Natural killer cell (primary cell): Measurements from ENCODE around the gene PAX2. TPM values are rescaled to one million over a fixed set of nuclear protein-coding genes. Genes with fewer than 3 reads are reported as not detected.

ENCODE experiments used
- ATAC-seq, 3 donors: fragments of 150-1000 bp in 2 of 3; fragments of 200-7000 bp in 1 of 3; cut with Tn5 transposase; 1 replicate in 1 of 3; 2 replicates in 2 of 3; pipeline ENCODE4 v1.10.0; 2021; ENCODE audit warnings: mild to moderate bottlenecking in 2 of 3, moderate library complexity in 2 of 3
- DNase-seq, 2 donors: peaks; one replicate each; pipeline versions ENCODE4 v3.0.0 to v3.0.0-alpha.2; 2013 to 2021; ENCODE audit warnings: mixed read lengths in 1 of 2
- H3K27ac ChIP-seq: one replicate; pipeline ENCODE4 v1.5.1; 2013; ENCODE audit warnings: mild to moderate bottlenecking, low read length
- H3K27me3 ChIP-seq: one replicate; pipeline ENCODE4 v1.6.1; 2013; ENCODE audit warnings: low read length; ENCODE audit not compliant: control insufficient read depth, insufficient read depth
- H3K36me3 ChIP-seq: one replicate; pipeline ENCODE4 v1.6.1; 2013; ENCODE audit warnings: low read length; ENCODE audit not compliant: control insufficient read depth, insufficient read depth
- H3K4me1 ChIP-seq: one replicate; pipeline ENCODE4 v1.6.1; 2013; ENCODE audit warnings: low read length; ENCODE audit not compliant: control insufficient read depth, insufficient read depth
- H3K4me3 ChIP-seq: one replicate; pipeline ENCODE4 v1.5.1; 2013; ENCODE audit warnings: low read length
- H3K9me3 ChIP-seq: one replicate; pipeline ENCODE4 v1.6.1; 2013; ENCODE audit warnings: low read length; ENCODE audit not compliant: control insufficient read depth, insufficient read depth
- H3K27ac Mint-ChIP-seq, 2 donors: one replicate each; pipeline ENCODE4 v1.8.0; 2022; ENCODE audit warnings: mild to moderate bottlenecking in 2 of 2, mixed read lengths in 2 of 2, moderate library complexity in 1 of 2
- H3K27me3 Mint-ChIP-seq, 2 donors: one replicate each; pipeline ENCODE4 v1.8.0; 2022; ENCODE audit warnings: low read depth in 2 of 2, mixed read lengths in 2 of 2
- H3K36me3 Mint-ChIP-seq: one replicate; pipeline ENCODE4 v1.8.0; 2022; ENCODE audit warnings: mixed read lengths
- H3K4me1 Mint-ChIP-seq, 2 donors: one replicate each; pipeline ENCODE4 v1.8.0; 2022; ENCODE audit warnings: mixed read lengths in 2 of 2
- H3K4me3 Mint-ChIP-seq: one replicate; pipeline ENCODE4 v1.8.0; 2022; ENCODE audit warnings: mild to moderate bottlenecking, moderate library complexity, mixed read lengths
- H3K9me3 Mint-ChIP-seq, 2 donors: one replicate each; pipeline ENCODE4 v1.8.0; 2022; ENCODE audit warnings: mixed read lengths in 2 of 2
- CTCF ChIP-seq: fragments of 200-600 bp; IDR thresholded peaks from one replicate; pipeline ENCODE4 v1.8.0; 2022; ENCODE audit warnings: antibody characterized with exemption
- whole genome bisulfite sequencing: methylation state at CpG from one replicate; pipeline ENCODE4 v1.1.7; 2013; ENCODE audit warnings: missing lambda C conversion rate; ENCODE audit not compliant: insufficient coverage; 5-methylcytosine and 5-hydroxymethylcytosine counted together
- intact Hi-C: fragments of 100-400 bp; cut with micrococcal nuclease; formaldehyde crosslinking; loops from one replicate; pipeline ENCODE4 v1.14.2; 2022
- total RNA-seq, 4 donors: library from RNA; stranded (reverse); fragments of 120-200 nt in 1 of 4; gene quantifications; one replicate each; pipeline versions ENCODE4 v1.2.3 to v1.2.4, GENCODE V29; 2013 to 2022

The PAX2 gene
- total RNA-seq, 3 donors from 2014 or later (not counting 1 experiment from before 2014, with no cell fraction given): not detected

GRCh38 chr10:100761191-100761590 is 15.8 kb downstream of the PAX2 start:
- H3K27me3 ChIP-seq: no peaks in the 10 kb centered on the region
- no peak overlapping the region for H3K27ac ChIP-seq
- no peak for DNase-seq
- no peaks in the 10 kb centered on the region for H3K4me1 ChIP-seq
- Mint-ChIP-seq H3K36me3 (no peaks in the 10 kb centered on the region), H3K27me3 (peaks cover 34 to 81% of the 10 kb centered on the region in 2 donors), H3K4me1 (no peaks in the 10 kb centered on the region), H3K27ac (no peak overlapping the region), H3K4me3 (no peak overlapping the region), H3K9me3 (no peaks in the 10 kb centered on the region)
- ATAC-seq: no peak
- 83% methylated on average over 7 of the region's 7 CpGs for WGBS
- intact Hi-C loops: no loop called here
- H3K4me3 ChIP-seq: no peak overlapping the region
- no peaks in the 10 kb centered on the region for H3K36me3 ChIP-seq
- no peak for TF ChIP-seq CTCF
- H3K9me3 ChIP-seq: no peaks in the 10 kb centered on the region

DNA sequence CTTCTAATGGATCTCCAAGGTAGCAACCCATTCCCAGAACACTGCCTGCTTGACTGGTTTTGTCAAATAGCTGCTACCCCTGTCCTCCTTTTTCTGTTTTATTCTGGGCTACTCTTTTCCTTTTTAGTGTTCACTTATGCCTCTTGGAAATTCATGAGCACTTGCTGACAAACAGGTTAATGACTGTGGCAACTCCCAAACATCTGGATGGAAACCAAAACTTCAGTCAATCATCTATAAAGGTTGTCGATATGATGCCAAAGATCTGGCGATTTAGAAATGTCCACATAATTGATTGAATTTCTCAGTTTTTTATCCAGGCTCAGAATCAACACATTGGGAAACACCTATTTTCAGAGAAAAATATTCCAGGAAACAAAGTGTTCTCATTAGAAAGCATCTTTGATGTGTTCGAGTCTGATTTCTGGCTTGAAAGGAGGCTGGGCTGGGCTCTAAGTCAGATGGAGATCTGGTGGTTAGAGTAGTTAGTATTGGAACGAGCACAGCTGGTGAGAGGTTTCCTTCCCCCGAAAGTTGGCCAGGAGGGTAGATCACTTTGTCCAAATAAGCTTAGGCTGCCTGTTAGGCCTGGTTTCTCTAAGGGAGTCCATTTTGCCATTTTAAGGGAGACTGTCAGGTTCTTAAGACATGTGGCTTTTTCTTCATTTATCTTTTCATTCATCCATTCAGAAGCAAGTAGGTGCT is 17.8 kb downstream of the PAX2 start:
- 73% methylated on average over 5 of the region's 5 CpGs for WGBS
- H3K9me3 ChIP-seq: no peaks in the 10 kb centered on the region
- no peaks in the 10 kb centered on the region for H3K9me3 Mint-ChIP-seq
- H3K4me3 ChIP-seq: no peak overlapping the region
- no peaks in the 10 kb centered on the region for H3K36me3 Mint-ChIP-seq
- H3K27ac ChIP-seq: no peak overlapping the region
- no peak for ATAC-seq
- intact Hi-C loops: no loop called here
- peaks cover 35 to 61% of the 10 kb centered on the region in 2 donors for H3K27me3 Mint-ChIP-seq
- H3K4me1 Mint-ChIP-seq: no peaks in the 10 kb centered on the region
- no peak for DNase-seq
- H3K27me3 ChIP-seq: no peaks in the 10 kb centered on the region
- no peak overlapping the region for H3K27ac Mint-ChIP-seq
- H3K4me3 Mint-ChIP-seq: no peak overlapping the region
- no peaks in the 10 kb centered on the region for H3K4me1 ChIP-seq
- TF ChIP-seq CTCF: no peak
- no peaks in the 10 kb centered on the region for H3K36me3 ChIP-seq

GRCh38 chr10:100766693-100767421 is 21.5 kb downstream of the PAX2 start:
- Mint-ChIP-seq H3K4me3 (no peak overlapping the region), H3K9me3 (no peaks in the 10 kb centered on the region), H3K27ac (no peak overlapping the region), H3K4me1 (no peaks in the 10 kb centered on the region), H3K27me3 (peaks cover 20 to 34% of the 10 kb centered on the region in 2 donors), H3K36me3 (no peaks in the 10 kb centered on the region)
- DNase-seq (no peak), ATAC-seq (no peak)
- intact Hi-C loops: no loop called here
- no peaks in the 10 kb centered on the region for H3K9me3 ChIP-seq
- no peak for TF ChIP-seq CTCF
- H3K4me1 ChIP-seq: no peaks in the 10 kb centered on the region
- 69% methylated on average over 9 of the region's 10 CpGs for WGBS
- no peaks in the 10 kb centered on the region for H3K27me3 ChIP-seq
- H3K4me3 ChIP-seq: no peak overlapping the region
- no peaks in the 10 kb centered on the region for H3K36me3 ChIP-seq
- H3K27ac ChIP-seq: no peak overlapping the region
